ENCODE measurements around the gene FBXO9. TPM values are rescaled to one million over a fixed set of nuclear protein-coding genes. Genes with fewer than 3 reads are reported as not detected.
"Not testable (repeated sequence)": the region's sequence is repeated elsewhere in the genome, so short reads cannot be mapped to it uniquely, and the experiment has no call there.

Gene FBXO9
- total RNA-seq, 1 donor from 2014 or later: 85.7 TPM

DNA sequence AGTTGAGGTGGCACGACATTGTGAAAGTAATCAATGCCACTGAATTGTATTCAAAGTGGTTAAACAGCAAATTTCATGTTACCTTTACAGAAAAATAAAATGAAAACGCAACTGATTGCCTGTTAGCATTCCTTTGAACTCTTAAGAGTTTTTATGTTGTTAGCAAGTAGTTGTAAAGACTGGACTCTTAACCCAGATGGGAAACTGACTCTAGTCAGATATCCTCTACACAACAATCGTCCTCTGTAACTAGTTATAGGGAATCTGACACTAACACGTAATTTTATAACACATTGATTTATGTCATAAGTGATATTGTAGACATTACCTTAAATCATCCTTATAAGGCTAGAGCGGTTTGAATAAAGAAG is 3.0 kb upstream of the FBXO9 start:
- no peaks in the 10 kb centered on the region for H3K36me3 Mint-ChIP-seq (ENCODE audit: insufficient read depth)
- TF ChIP-seq, protein P1, sequence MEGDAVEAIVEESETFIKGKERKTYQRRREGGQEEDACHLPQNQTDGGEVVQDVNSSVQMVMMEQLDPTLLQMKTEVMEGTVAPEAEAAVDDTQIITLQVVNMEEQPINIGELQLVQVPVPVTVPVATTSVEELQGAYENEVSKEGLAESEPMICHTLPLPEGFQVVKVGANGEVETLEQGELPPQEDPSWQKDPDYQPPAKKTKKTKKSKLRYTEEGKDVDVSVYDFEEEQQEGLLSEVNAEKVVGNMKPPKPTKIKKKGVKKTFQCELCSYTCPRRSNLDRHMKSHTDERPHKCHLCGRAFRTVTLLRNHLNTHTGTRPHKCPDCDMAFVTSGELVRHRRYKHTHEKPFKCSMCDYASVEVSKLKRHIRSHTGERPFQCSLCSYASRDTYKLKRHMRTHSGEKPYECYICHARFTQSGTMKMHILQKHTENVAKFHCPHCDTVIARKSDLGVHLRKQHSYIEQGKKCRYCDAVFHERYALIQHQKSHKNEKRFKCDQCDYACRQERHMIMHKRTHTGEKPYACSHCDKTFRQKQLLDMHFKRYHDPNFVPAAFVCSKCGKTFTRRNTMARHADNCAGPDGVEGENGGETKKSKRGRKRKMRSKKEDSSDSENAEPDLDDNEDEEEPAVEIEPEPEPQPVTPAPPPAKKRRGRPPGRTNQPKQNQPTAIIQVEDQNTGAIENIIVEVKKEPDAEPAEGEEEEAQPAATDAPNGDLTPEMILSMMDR (IDR thresholded peaks at IDR 0.05; ENCODE audit: unreplicated experiment): no peak
- DNase-seq (ENCODE audit: low spot score, unreplicated experiment): no peak
- peaks cover 41% of the 10 kb centered on the region for H3K4me1 Mint-ChIP-seq (ENCODE audit: low read depth)
- H3K27ac Mint-ChIP-seq: peak overlapping the region; percentile 93
- H3K9me3 Mint-ChIP-seq (ENCODE audit: low read depth): no peaks in the 10 kb centered on the region
- H3K4me3 Mint-ChIP-seq (ENCODE audit: low read depth): peak overlapping the region; percentile 88
- no peaks in the 10 kb centered on the region for H3K27me3 Mint-ChIP-seq

- H3K36me3 Mint-ChIP-seq (ENCODE audit: insufficient read depth); H3K4me3 Mint-ChIP-seq (ENCODE audit: low read depth); DNase-seq (ENCODE audit: low spot score, unreplicated experiment); H3K9me3 Mint-ChIP-seq (ENCODE audit: low read depth); H3K27me3 Mint-ChIP-seq: not testable (repeated sequence)
- Mint-ChIP-seq H3K27ac (peak overlapping the region; percentile 80), H3K4me1 (ENCODE audit: low read depth) (peaks cover 34% of the 10 kb centered on the region)
Observed at GRCh38 chr6:53064255-53064654, 949 bp upstream of the FBXO9 start.

DNA sequence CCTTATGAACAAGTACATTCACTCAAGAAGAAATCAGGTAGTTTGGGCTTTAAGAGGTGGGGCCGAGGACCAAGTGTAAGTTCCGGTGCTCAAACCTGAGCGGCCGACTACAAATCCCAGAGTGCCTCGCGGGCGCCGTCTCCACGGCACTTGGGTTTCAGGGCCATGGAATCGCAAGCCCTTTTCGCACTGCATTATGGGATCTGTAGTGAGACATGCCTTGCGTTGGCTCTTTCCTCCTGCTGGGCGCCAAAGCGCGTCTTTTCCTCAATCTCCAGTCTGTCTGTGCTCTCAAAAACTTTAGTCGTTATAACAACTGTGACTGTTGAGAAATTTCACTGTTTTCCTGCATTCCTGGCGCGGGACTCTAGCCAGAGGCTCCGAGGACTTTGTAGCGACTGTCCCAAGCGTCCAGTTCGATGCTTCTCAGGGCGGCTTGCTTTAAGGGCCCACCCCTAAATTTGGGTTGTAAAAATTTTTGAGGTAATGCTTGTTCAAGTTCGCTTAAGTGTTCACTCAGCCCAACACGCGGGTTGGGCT is 408 bp upstream of the FBXO9 start:
- TF ChIP-seq, protein P1 (IDR thresholded peaks at IDR 0.05; ENCODE audit: unreplicated experiment): no peak
- peak overlapping the region; percentile 99 for H3K4me3 Mint-ChIP-seq (ENCODE audit: low read depth)
- H3K27ac Mint-ChIP-seq: peak overlapping the region; percentile 99
- H3K27me3 Mint-ChIP-seq: no peaks in the 10 kb centered on the region
- DNase-seq (ENCODE audit: low spot score, unreplicated experiment): peak; percentile 87
- peaks cover 29% of the 10 kb centered on the region for H3K4me1 Mint-ChIP-seq (ENCODE audit: low read depth)
- H3K9me3 Mint-ChIP-seq (ENCODE audit: low read depth): no peaks in the 10 kb centered on the region
- peaks cover 2% of the 10 kb centered on the region for H3K36me3 Mint-ChIP-seq (ENCODE audit: insufficient read depth)

DNA sequence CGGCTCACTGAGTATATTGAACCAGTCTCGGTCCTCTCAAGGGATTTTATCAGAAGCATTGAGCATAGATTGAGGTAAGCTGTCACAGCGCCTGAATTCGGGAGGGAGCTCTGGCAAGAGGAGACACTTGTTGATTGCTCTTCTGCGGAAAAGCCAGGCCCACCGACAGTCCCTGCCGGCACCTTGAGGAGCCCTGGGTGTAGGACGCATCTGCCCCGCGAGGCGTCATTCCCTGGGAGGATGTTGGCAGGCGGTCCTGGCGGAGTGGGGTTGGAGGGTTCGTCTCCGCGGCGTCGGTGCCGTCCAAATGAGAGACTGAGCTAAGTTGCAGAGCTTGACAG is 843 bp downstream of the FBXO9 start:
- Mint-ChIP-seq H3K9me3 (ENCODE audit: low read depth) (no peaks in the 10 kb centered on the region), H3K36me3 (ENCODE audit: insufficient read depth) (peaks cover 2% of the 10 kb centered on the region), H3K27ac (peak overlapping the region; percentile 88), H3K27me3 (no peaks in the 10 kb centered on the region), H3K4me3 (ENCODE audit: low read depth) (peak overlapping the region; percentile 99), H3K4me1 (ENCODE audit: low read depth) (peaks cover 18% of the 10 kb centered on the region)
- DNase-seq (ENCODE audit: low spot score, unreplicated experiment): peak; percentile 12
- TF ChIP-seq, protein P1 (IDR thresholded peaks at IDR 0.05; ENCODE audit: unreplicated experiment): no peak

DNA sequence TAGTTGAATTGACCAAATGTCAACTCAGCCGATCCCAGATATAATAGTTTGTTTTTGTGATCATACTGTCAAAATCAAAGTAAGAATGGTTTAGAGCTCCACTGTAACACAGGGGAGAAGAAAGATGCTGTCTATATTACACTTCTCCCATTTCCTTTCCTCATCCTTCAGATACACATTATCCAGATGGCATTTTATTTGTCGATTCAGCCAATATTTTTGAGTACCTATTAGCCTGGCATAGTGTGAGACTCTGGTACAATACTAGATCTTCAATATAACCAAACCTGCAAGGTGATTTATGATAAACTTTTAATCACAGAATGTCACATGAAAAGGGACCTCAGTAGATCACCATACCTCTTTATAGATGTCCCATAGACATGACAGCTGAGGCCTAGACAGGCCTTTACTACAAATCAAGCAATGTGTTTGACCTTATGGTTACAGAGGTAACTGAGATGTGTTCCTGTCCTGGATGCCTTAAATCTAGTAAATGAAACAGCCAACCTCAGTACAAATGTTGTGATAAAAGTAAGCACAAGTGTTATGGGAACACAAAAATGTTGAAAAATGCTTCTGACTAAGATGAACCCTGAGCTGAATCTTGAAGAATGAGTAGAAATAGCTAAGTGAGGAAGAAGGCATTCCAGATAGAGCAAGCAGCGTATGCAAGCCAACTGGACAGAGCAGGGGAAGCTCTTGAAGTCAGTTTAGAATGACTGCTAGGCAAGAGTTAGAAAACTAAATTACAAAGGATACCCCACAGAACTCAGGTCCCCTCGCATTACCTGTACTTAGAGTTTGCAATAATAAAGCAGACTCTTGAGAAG is 1.9 kb downstream of the FBXO9 start:
- Mint-ChIP-seq H3K4me3 (ENCODE audit: low read depth) (peak overlapping the region; percentile 99), H3K9me3 (ENCODE audit: low read depth) (no peaks in the 10 kb centered on the region), H3K4me1 (ENCODE audit: low read depth) (peaks cover 16% of the 10 kb centered on the region), H3K27ac (no peak overlapping the region), H3K36me3 (ENCODE audit: insufficient read depth) (peaks cover 2% of the 10 kb centered on the region), H3K27me3 (no peaks in the 10 kb centered on the region)
- DNase-seq (ENCODE audit: low spot score, unreplicated experiment): no peak
- TF ChIP-seq, protein P1 (IDR thresholded peaks at IDR 0.05; ENCODE audit: unreplicated experiment): no peak
